Heart right ventricle (tissue), 16 donors: ENCODE results near the gene PARP1. TPM values are rescaled to one million over a fixed set of nuclear protein-coding genes. Genes with fewer than 3 reads are reported as not detected.

Experiments used
- ATAC-seq, 8 donors: fragments of 200-7000 bp; cut with Tn5 transposase; one replicate each; pipeline ENCODE4 v1.9.1; 2020; ENCODE audit warnings: mild to moderate bottlenecking in 8 of 8, moderate library complexity in 8 of 8, moderate number of reproducible peaks in 1 of 8
- DNase-seq, 2 donors: peaks; one replicate each; pipeline ENCODE4 v3.0.0-alpha.2; 2020
- H3K27ac ChIP-seq, 10 donors: fragments of 200-600 bp; sonication (generic) in 2 of 10; one replicate each; pipeline versions ENCODE4 v1.5.0 to v1.8.0; 2020 to 2022; ENCODE audit warnings: mild to moderate bottlenecking in 3 of 10
- H3K27me3 ChIP-seq, 7 donors: fragments of 200-600 bp; one replicate each; pipeline ENCODE4 v1.8.0; 2021 to 2022; ENCODE audit warnings: mild to moderate bottlenecking in 2 of 7
- H3K36me3 ChIP-seq, 9 donors: fragments of 200-600 bp; sonication (generic) in 1 of 9; one replicate each; pipeline versions ENCODE4 v1.5.0 to v1.8.0; 2020 to 2022; ENCODE audit warnings: mild to moderate bottlenecking in 2 of 9
- H3K4me1 ChIP-seq, 9 donors: fragments of 200-600 bp; sonication (generic) in 1 of 9; one replicate each; pipeline versions ENCODE4 v1.5.0 to v1.8.0; 2020 to 2022; ENCODE audit warnings: mild to moderate bottlenecking in 4 of 9
- H3K4me3 ChIP-seq, 10 donors: fragments of 200-600 bp; sonication (generic) in 2 of 10; one replicate each; pipeline versions ENCODE4 v1.5.0 to v1.8.0; 2020 to 2022; ENCODE audit warnings: mild to moderate bottlenecking in 7 of 10, moderate library complexity in 2 of 10
- H3K9me3 ChIP-seq, 11 donors: fragments of 200-600 bp in 10 of 11; sonication (generic) in 2 of 11; one replicate each; pipeline versions ENCODE4 v1.5.0 to v1.8.0; 2013 to 2022; ENCODE audit warnings: mild to moderate bottlenecking in 2 of 11, control low read depth in 1 of 11, moderate library complexity in 1 of 11
- WGBS, 2 donors: extraction: QIAGEN DNeasy Blood & Tissue Kit; methylation state at CpG; one replicate each; pipeline ENCODE4 v1.1.7; 2013; ENCODE audit warnings: inconsistent platforms in 1 of 2; 5-methylcytosine and 5-hydroxymethylcytosine counted together
- intact Hi-C, 10 donors: fragments of 100-400 bp; cut with DNase I; formaldehyde crosslinking; loops; one replicate each; pipeline versions ENCODE4 v1.11.1 to v1.14.2; 2022
- polyA plus RNA-seq, 2 donors: library from polyadenylated mRNA; stranded (reverse); fragments of 200-250 nt; gene quantifications; one replicate each; pipeline ENCODE4 v1.2.3, GENCODE V29; 2013
- total RNA-seq, 10 donors: library from RNA; stranded (reverse); fragmentation: NEBNext Ultra II Directional in 3 of 10; extraction: Animal tissue kit (Norgen Biotek cat#: 25700) in 3 of 10; gene quantifications; one replicate each; pipeline versions ENCODE4 v1.2.1 to v1.2.4, GENCODE V29; 2021 to 2023
- TF ChIP-seq, protein P1 (sequence below), 9 donors: fragments of 200-600 bp; sonication (generic) in 2 of 9; IDR thresholded peaks; one replicate each; pipeline versions ENCODE4 v1.5.0 to v1.8.0; 2021 to 2022; ENCODE audit warnings: antibody characterized with exemption in 9 of 9, mild to moderate bottlenecking in 5 of 9, moderate library complexity in 1 of 9
- donor health status: Arrhythmogenic right ventricular cardiomyopathy.
- donor health status: ischemic (EF 13 %, LVEDD 7.1; RV severe dilation, severe dysfunction).
- donor health status: healthy with polysubstance abuse.
- donor health status: DM: no; HTN: yes; CAD: no.
- donor health status: DM: no; HTN: no; CAD: no.
- donor health status: ischemic (EF 25% LVEDD 6.9; RV normal size, moderate dysfunction).
- donor health status: ischemic (EF 25% LVEDD 5.7; RV mildly dilated, moderate dysfunction).
- donor health status: healthy.
- donor health status: DM: yes; HTN: yes; CAD: no.
- donor health status: Ischemic cardiomyopathy.
- donor health status: ischemic (EF 35%, LVEDD 5.7; RV mildly dilated, moderate dysfunction).
- donor health status: nonischemic (EF 11% LVEDD 7.7; RV severe dilation, severe dysfunction).
- donor health status: DM: yes; HTN: yes; CAD: no.
- donor health status: PGD.
- donor health status: ischemic (EF 29% LVEDD 5.4; RV normal size, mild dysfunction).
- donor health status: nonischemic (EF 23%, LVEDD 6.1; RV moderate dilation, normal function).

PARP1 gene
- total and polyA plus RNA-seq, 12 donors = 36.1 to 154 (median 110) TPM

GRCh38 chr1:226363801-226364513, 43.9 kb downstream of the PARP1 start:
- peaks cover 0 to 100% (median 71%) of the 10 kb centered on the region in 9 donors for H3K36me3 ChIP-seq
- intact Hi-C loops = loop anchor here in 1 of 10 donors (5.0 kb wide), 1 partner anchor 52 kb away; no protein-coding TSS in a partner anchor
- no peak overlapping the region for H3K4me3 ChIP-seq
- DNase-seq (no peak), ATAC-seq (peak; percentile 36 to 80 (median 60))
- H3K4me1 ChIP-seq = peaks cover 0 to 27% (median 9%) of the 10 kb centered on the region in 9 donors
- TF ChIP-seq, protein P1, sequence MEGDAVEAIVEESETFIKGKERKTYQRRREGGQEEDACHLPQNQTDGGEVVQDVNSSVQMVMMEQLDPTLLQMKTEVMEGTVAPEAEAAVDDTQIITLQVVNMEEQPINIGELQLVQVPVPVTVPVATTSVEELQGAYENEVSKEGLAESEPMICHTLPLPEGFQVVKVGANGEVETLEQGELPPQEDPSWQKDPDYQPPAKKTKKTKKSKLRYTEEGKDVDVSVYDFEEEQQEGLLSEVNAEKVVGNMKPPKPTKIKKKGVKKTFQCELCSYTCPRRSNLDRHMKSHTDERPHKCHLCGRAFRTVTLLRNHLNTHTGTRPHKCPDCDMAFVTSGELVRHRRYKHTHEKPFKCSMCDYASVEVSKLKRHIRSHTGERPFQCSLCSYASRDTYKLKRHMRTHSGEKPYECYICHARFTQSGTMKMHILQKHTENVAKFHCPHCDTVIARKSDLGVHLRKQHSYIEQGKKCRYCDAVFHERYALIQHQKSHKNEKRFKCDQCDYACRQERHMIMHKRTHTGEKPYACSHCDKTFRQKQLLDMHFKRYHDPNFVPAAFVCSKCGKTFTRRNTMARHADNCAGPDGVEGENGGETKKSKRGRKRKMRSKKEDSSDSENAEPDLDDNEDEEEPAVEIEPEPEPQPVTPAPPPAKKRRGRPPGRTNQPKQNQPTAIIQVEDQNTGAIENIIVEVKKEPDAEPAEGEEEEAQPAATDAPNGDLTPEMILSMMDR (IDR thresholded peaks at IDR 0.05) = no peak
- no peaks in the 10 kb centered on the region for H3K27me3 ChIP-seq
- WGBS, 2 donors = 51 to 70% methylated on average over 9 of the region's 9 CpGs
- H3K27ac ChIP-seq = peak overlapping the region in 9 of 10 donors; percentile 19 to 79 (median 54)
- H3K9me3 ChIP-seq = no peaks in the 10 kb centered on the region

DNA sequence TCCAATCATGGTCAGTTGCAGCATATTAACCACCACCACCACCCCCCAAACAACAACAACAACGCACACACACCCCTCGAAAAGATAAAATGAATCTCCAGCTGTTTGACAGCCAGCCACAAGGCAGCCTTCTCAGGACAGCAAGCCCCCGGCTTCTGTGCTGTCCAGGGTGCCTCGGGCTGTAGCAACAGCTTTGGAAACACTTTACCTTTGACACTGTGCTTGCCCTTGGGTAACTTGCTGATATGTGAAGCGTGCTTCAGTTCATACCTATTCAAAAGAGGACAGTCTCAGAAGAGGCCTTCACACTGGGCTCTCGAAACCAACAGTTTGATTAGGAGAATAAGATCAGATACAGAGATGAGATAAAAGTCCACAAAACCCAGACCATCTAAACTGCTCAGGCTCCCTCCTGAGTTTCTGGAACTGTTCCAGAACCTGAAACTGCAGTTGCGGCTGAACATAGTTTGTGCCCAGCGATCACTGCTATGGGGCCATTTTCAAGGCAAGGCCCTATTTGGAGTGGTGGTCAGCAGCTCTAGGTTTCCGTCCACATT, 44.9 kb downstream of the PARP1 start:
- WGBS, 2 donors = 52 to 74% methylated on average over 9 of the region's 9 CpGs
- no peak for DNase-seq
- no peaks in the 10 kb centered on the region for H3K9me3 ChIP-seq
- H3K4me1 ChIP-seq = peaks cover 0 to 27% (median 9%) of the 10 kb centered on the region in 9 donors
- TF ChIP-seq, protein P1 (IDR thresholded peaks at IDR 0.05) = no peak
- no peak overlapping the region for H3K4me3 ChIP-seq
- H3K27me3 ChIP-seq = no peaks in the 10 kb centered on the region
- intact Hi-C loops = loop anchor here in 1 of 10 donors (5.0 kb wide), 1 partner anchor 51 kb away; no protein-coding TSS in a partner anchor
- H3K36me3 ChIP-seq = peaks cover 0 to 100% (median 61%) of the 10 kb centered on the region in 9 donors
- no peak for ATAC-seq
- H3K27ac ChIP-seq = peak overlapping the region in 6 of 10 donors; percentile 40 to 79 (median 62)

- H3K4me3 ChIP-seq = no peak overlapping the region
- intact Hi-C loops = loop anchor here in 1 of 10 donors (5.0 kb wide), 1 partner anchor 50 kb away; no protein-coding TSS in a partner anchor
- peaks cover 0 to 27% (median 9%) of the 10 kb centered on the region in 9 donors for H3K4me1 ChIP-seq
- no peak for ATAC-seq
- no peaks in the 10 kb centered on the region for H3K9me3 ChIP-seq
- no peak for DNase-seq
- no peak overlapping the region for H3K27ac ChIP-seq
- WGBS, 2 donors = 86 to 89% methylated on average over 6 of the region's 6 CpGs
- H3K27me3 ChIP-seq = no peaks in the 10 kb centered on the region
- TF ChIP-seq, protein P1 (IDR thresholded peaks at IDR 0.05) = no peak
- H3K36me3 ChIP-seq = peaks cover 0 to 100% (median 55%) of the 10 kb centered on the region in 9 donors
Observed at GRCh38 chr1:226362361-226362760, 45.5 kb downstream of the PARP1 start.

- ATAC-seq = no peak
- peaks cover 0 to 83% (median 35%) of the 10 kb centered on the region in 9 donors for H3K36me3 ChIP-seq
- TF ChIP-seq, protein P1 (IDR thresholded peaks at IDR 0.05) = no peak
- H3K4me1 ChIP-seq = peaks cover 0 to 46% (median 26%) of the 10 kb centered on the region in 9 donors
- 86 to 89% methylated on average over 8 of the region's 8 CpGs for WGBS, 2 donors
- no peak for DNase-seq
- H3K27me3 ChIP-seq = no peaks in the 10 kb centered on the region
- no peak overlapping the region for H3K4me3 ChIP-seq
- no peaks in the 10 kb centered on the region for H3K9me3 ChIP-seq
- no peak overlapping the region for H3K27ac ChIP-seq
- intact Hi-C loops = loop anchor here in 1 of 10 donors (5.0 kb wide), 1 partner anchor 48 kb away; no protein-coding TSS in a partner anchor
Observed at GRCh38 chr1:226360106-226360746, 47.7 kb downstream of the PARP1 start.
